Measurements from ENCODE around the gene COMMD3.
"Not testable (repeated sequence)": the region's sequence is repeated elsewhere in the genome, so short reads cannot be mapped to it uniquely, and the experiment has no call there.

Gene COMMD3

GRCh38 chr10:22340329-22341189 lies 24.4 kb downstream of the COMMD3 start:
- DNase-seq, result peak; percentile 38

GRCh38 chr10:22341190-22341925 lies 25.2 kb downstream of the COMMD3 start:
- DNase-seq, result peak; percentile 16

- no peak for DNase-seq
Observed at GRCh38 chr10:22341926-22342196, 25.7 kb downstream of the COMMD3 start.

- DNase-seq, result peak; percentile 52
Observed at GRCh38 chr10:22342421-22342820, 26.2 kb downstream of the COMMD3 start.

GRCh38 chr10:22343731-22344130 lies 27.5 kb downstream of the COMMD3 start:
- no peak for DNase-seq

GRCh38 chr10:22344249-22344648 lies 28.1 kb downstream of the COMMD3 start:
- DNase-seq, result no peak

GRCh38 chr10:22344781-22345300 lies 28.7 kb downstream of the COMMD3 start:
- no peak for DNase-seq

GRCh38 chr10:22345301-22346095 lies 29.3 kb downstream of the COMMD3 start, which contains the start of gene SPAG6:
SPAG6 (plus strand) TSS chr10:22345496; CDS start chr10:22345612, 116 bp downstream.
- no peak for DNase-seq

GRCh38 chr10:22346096-22346661 lies 30.0 kb downstream of the COMMD3 start:
- no peak for DNase-seq

- DNase-seq, result no peak
Observed at GRCh38 chr10:22349755-22350154, 33.6 kb downstream of the COMMD3 start.

- DNase-seq, result no peak
Observed at GRCh38 chr10:22351131-22351703, 35.0 kb downstream of the COMMD3 start.

GRCh38 chr10:22356324-22356873 lies 40.2 kb downstream of the COMMD3 start:
- DNase-seq, result no peak

- DNase-seq, result not testable (repeated sequence)
Observed at GRCh38 chr10:22357770-22358169, 41.6 kb downstream of the COMMD3 start.

GRCh38 chr10:22363305-22363704 lies 47.1 kb downstream of the COMMD3 start:
- DNase-seq, result no peak

GRCh38 chr10:22364407-22365140 lies 48.4 kb downstream of the COMMD3 start:
- DNase-seq, result no peak

GRCh38 chr10:22365233-22365632 lies 49.0 kb downstream of the COMMD3 start:
- DNase-seq, result no peak

GRCh38 chr10:22365644-22366434 lies 49.7 kb downstream of the COMMD3 start:
- no peak for DNase-seq

GRCh38 chr10:22366435-22366703 lies 50.2 kb downstream of the COMMD3 start:
- no peak for DNase-seq

GRCh38 chr10:22366771-22367170 lies 50.6 kb downstream of the COMMD3 start:
- DNase-seq, result no peak

GRCh38 chr10:22367471-22367870 lies 51.3 kb downstream of the COMMD3 start:
- DNase-seq, result no peak

- no peak for DNase-seq
Observed at GRCh38 chr10:22368402-22368801, 52.2 kb downstream of the COMMD3 start.
